Natural killer cell (primary cell): Measurements from ENCODE around the gene PIK3C2G. TPM values are rescaled to one million over a fixed set of nuclear protein-coding genes. Genes with fewer than 3 reads are reported as not detected.

Experiments
- ATAC-seq, 3 donors: fragments of 150-1000 bp in 2 of 3; fragments of 200-7000 bp in 1 of 3; cut with Tn5 transposase; 1 replicate in 1 of 3; 2 replicates in 2 of 3; pipeline ENCODE4 v1.10.0; 2021; ENCODE audit warnings: mild to moderate bottlenecking in 2 of 3, moderate library complexity in 2 of 3
- DNase-seq, 2 donors: peaks; one replicate each; pipeline versions ENCODE4 v3.0.0 to v3.0.0-alpha.2; 2013 to 2021; ENCODE audit warnings: mixed read lengths in 1 of 2
- H3K27ac ChIP-seq: one replicate; pipeline ENCODE4 v1.5.1; 2013; ENCODE audit warnings: mild to moderate bottlenecking, low read length
- H3K27me3 ChIP-seq: one replicate; pipeline ENCODE4 v1.6.1; 2013; ENCODE audit warnings: low read length; ENCODE audit not compliant: control insufficient read depth, insufficient read depth
- H3K36me3 ChIP-seq: one replicate; pipeline ENCODE4 v1.6.1; 2013; ENCODE audit warnings: low read length; ENCODE audit not compliant: control insufficient read depth, insufficient read depth
- H3K4me1 ChIP-seq: one replicate; pipeline ENCODE4 v1.6.1; 2013; ENCODE audit warnings: low read length; ENCODE audit not compliant: control insufficient read depth, insufficient read depth
- H3K4me3 ChIP-seq: one replicate; pipeline ENCODE4 v1.5.1; 2013; ENCODE audit warnings: low read length
- H3K9me3 ChIP-seq: one replicate; pipeline ENCODE4 v1.6.1; 2013; ENCODE audit warnings: low read length; ENCODE audit not compliant: control insufficient read depth, insufficient read depth
- H3K27ac Mint-ChIP-seq, 2 donors: one replicate each; pipeline ENCODE4 v1.8.0; 2022; ENCODE audit warnings: mild to moderate bottlenecking in 2 of 2, mixed read lengths in 2 of 2, moderate library complexity in 1 of 2
- H3K27me3 Mint-ChIP-seq, 2 donors: one replicate each; pipeline ENCODE4 v1.8.0; 2022; ENCODE audit warnings: low read depth in 2 of 2, mixed read lengths in 2 of 2
- H3K36me3 Mint-ChIP-seq: one replicate; pipeline ENCODE4 v1.8.0; 2022; ENCODE audit warnings: mixed read lengths
- H3K4me1 Mint-ChIP-seq, 2 donors: one replicate each; pipeline ENCODE4 v1.8.0; 2022; ENCODE audit warnings: mixed read lengths in 2 of 2
- H3K4me3 Mint-ChIP-seq: one replicate; pipeline ENCODE4 v1.8.0; 2022; ENCODE audit warnings: mild to moderate bottlenecking, moderate library complexity, mixed read lengths
- H3K9me3 Mint-ChIP-seq, 2 donors: one replicate each; pipeline ENCODE4 v1.8.0; 2022; ENCODE audit warnings: mixed read lengths in 2 of 2
- CTCF ChIP-seq: fragments of 200-600 bp; IDR thresholded peaks from one replicate; pipeline ENCODE4 v1.8.0; 2022; ENCODE audit warnings: antibody characterized with exemption
- WGBS: methylation state at CpG from one replicate; pipeline ENCODE4 v1.1.7; 2013; ENCODE audit warnings: missing lambda C conversion rate; ENCODE audit not compliant: insufficient coverage; 5-methylcytosine and 5-hydroxymethylcytosine counted together
- intact Hi-C: fragments of 100-400 bp; cut with micrococcal nuclease; formaldehyde crosslinking; loops from one replicate; pipeline ENCODE4 v1.14.2; 2022
- total RNA-seq, 4 donors: library from RNA; stranded (reverse); fragments of 120-200 nt in 1 of 4; gene quantifications; one replicate each; pipeline versions ENCODE4 v1.2.3 to v1.2.4, GENCODE V29; 2013 to 2022

PIK3C2G gene
- total RNA-seq, 3 donors from 2014 or later (not counting 1 experiment from before 2014, with no cell fraction given): not detected

- Histone ChIP-seq H3K9me3 (peaks cover 9% of the 10 kb centered on the region), H3K4me3 (no peak overlapping the region), H3K4me1 (no peaks in the 10 kb centered on the region), H3K27ac (no peak overlapping the region), H3K27me3 (no peaks in the 10 kb centered on the region), H3K36me3 (no peaks in the 10 kb centered on the region)
- Mint-ChIP-seq H3K4me1 (no peaks in the 10 kb centered on the region), H3K27ac (no peak overlapping the region), H3K4me3 (no peak overlapping the region), H3K27me3 (no peaks in the 10 kb centered on the region), H3K9me3 (peaks cover 17 to 27% of the 10 kb centered on the region in 2 donors), H3K36me3 (no peaks in the 10 kb centered on the region)
- 79% methylated on average over 1 of the region's 2 CpGs for WGBS
- ATAC-seq (no peak), DNase-seq (no peak)
- intact Hi-C loops: no loop called here
- TF ChIP-seq CTCF: no peak
These were observed 371.5 kb downstream of the PIK3C2G start for GRCh38 chr12:18632848-18633247.

- Histone ChIP-seq H3K4me1 (no peaks in the 10 kb centered on the region), H3K27ac (no peak overlapping the region), H3K36me3 (no peaks in the 10 kb centered on the region), H3K27me3 (no peaks in the 10 kb centered on the region), H3K9me3 (peaks cover 9% of the 10 kb centered on the region), H3K4me3 (no peak overlapping the region)
- DNase-seq: no peak
- intact Hi-C loops: no loop called here
- no peak for ATAC-seq
- H3K9me3 Mint-ChIP-seq: peaks cover 17 to 25% of the 10 kb centered on the region in 2 donors
- WGBS: 76% methylated on average over 4 of the region's 4 CpGs
- H3K27ac Mint-ChIP-seq: no peak overlapping the region
- H3K36me3 Mint-ChIP-seq: no peaks in the 10 kb centered on the region
- H3K4me1 Mint-ChIP-seq: no peaks in the 10 kb centered on the region
- no peaks in the 10 kb centered on the region for H3K27me3 Mint-ChIP-seq
- no peak for TF ChIP-seq CTCF
- H3K4me3 Mint-ChIP-seq: no peak overlapping the region
These were observed 373.1 kb downstream of the PIK3C2G start for GRCh38 chr12:18634382-18634781.

- no peaks in the 10 kb centered on the region for H3K4me1 ChIP-seq
- DNase-seq (no peak), ATAC-seq (no peak)
- WGBS: 85% methylated on average over 4 of the region's 4 CpGs
- no peaks in the 10 kb centered on the region for H3K27me3 ChIP-seq
- H3K36me3 ChIP-seq: no peaks in the 10 kb centered on the region
- intact Hi-C loops: no loop called here
- Mint-ChIP-seq H3K27ac (no peak overlapping the region), H3K4me3 (no peak overlapping the region), H3K9me3 (peaks cover 18 to 25% of the 10 kb centered on the region in 2 donors), H3K27me3 (no peaks in the 10 kb centered on the region), H3K4me1 (no peaks in the 10 kb centered on the region), H3K36me3 (no peaks in the 10 kb centered on the region)
- no peak for TF ChIP-seq CTCF
- no peak overlapping the region for H3K27ac ChIP-seq
- no peak overlapping the region for H3K4me3 ChIP-seq
- H3K9me3 ChIP-seq: peaks cover 2% of the 10 kb centered on the region
These were observed 379.1 kb downstream of the PIK3C2G start for GRCh38 chr12:18640321-18640955.

- no peaks in the 10 kb centered on the region for H3K36me3 Mint-ChIP-seq
- no peak overlapping the region for H3K4me3 ChIP-seq
These were observed 382.4 kb downstream of the PIK3C2G start for GRCh38 chr12:18643681-18644080.

More at GRCh38 chr12:18643681-18644080, 382.4 kb downstream of the PIK3C2G start:
- 75% methylated on average over 2 of the region's 5 CpGs for WGBS
- no peak overlapping the region for H3K4me3 Mint-ChIP-seq
- peaks cover 12 to 16% of the 10 kb centered on the region in 2 donors for H3K9me3 Mint-ChIP-seq
- no peak for TF ChIP-seq CTCF
- intact Hi-C loops: no loop called here
- no peaks in the 10 kb centered on the region for H3K9me3 ChIP-seq
- no peaks in the 10 kb centered on the region for H3K27me3 ChIP-seq
- no peak overlapping the region for H3K27ac ChIP-seq
- H3K4me1 ChIP-seq: no peaks in the 10 kb centered on the region
- no peaks in the 10 kb centered on the region for H3K27me3 Mint-ChIP-seq
- H3K27ac Mint-ChIP-seq: no peak overlapping the region
- DNase-seq: no peak
- H3K36me3 ChIP-seq: no peaks in the 10 kb centered on the region
- H3K4me1 Mint-ChIP-seq: no peaks in the 10 kb centered on the region
- ATAC-seq: no peak
